Measurements from ENCODE around the gene NUDT15. TPM values are rescaled to one million over a fixed set of nuclear protein-coding genes. Genes with fewer than 3 reads are reported as not detected.

The NUDT15 gene
- total and polyA plus RNA-seq, 2 of the 8 experiments (the other 6 are each of a cell fraction or from before 2014, with no cell fraction given): 37.8 to 65.9 TPM

GRCh38 chr13:48070942-48071341 lies 33.4 kb downstream of the NUDT15 start (continued):
- no peak for TF ChIP-seq CHD7 (IDR thresholded peaks at IDR 0.05; ENCODE audit: insufficient replicate concordance, low read length)
- no peak for TF ChIP-seq SIX5 (IDR thresholded peaks at IDR 0.05; ENCODE audit: low read depth, low read length)
- no peak for TF ChIP-seq BRCA1 (IDR thresholded peaks at IDR 0.05; ENCODE audit: low read depth, low read length)
- TF ChIP-seq RBBP5 (IDR thresholded peaks at IDR 0.05; ENCODE audit: borderline replicate concordance, low read depth, low read length): no peak
- no peak for TF ChIP-seq YY1 (IDR thresholded peaks at IDR 0.05; ENCODE audit: low read depth, low read length)
- TF ChIP-seq POLR2AphosphoS5 (IDR thresholded peaks at IDR 0.05; ENCODE audit: low read depth, low read length): no peak
- TF ChIP-seq TEAD4 (IDR thresholded peaks at IDR 0.05; ENCODE audit: low read depth, low read length): no peak
- TF ChIP-seq KDM5A (IDR thresholded peaks at IDR 0.05; ENCODE audit: low read length): no peak
- TF ChIP-seq TBP (IDR thresholded peaks at IDR 0.05; ENCODE audit: low read depth, low read length): no peak
- no peak for TF ChIP-seq GTF2F1 (IDR thresholded peaks at IDR 0.05; ENCODE audit: borderline replicate concordance, low read depth, low read length)
- TF ChIP-seq POU5F1 (IDR thresholded peaks at IDR 0.05; ENCODE audit: low read depth, low read length): no peak
